ENCODE measurements around the gene TBKBP1.

DNA sequence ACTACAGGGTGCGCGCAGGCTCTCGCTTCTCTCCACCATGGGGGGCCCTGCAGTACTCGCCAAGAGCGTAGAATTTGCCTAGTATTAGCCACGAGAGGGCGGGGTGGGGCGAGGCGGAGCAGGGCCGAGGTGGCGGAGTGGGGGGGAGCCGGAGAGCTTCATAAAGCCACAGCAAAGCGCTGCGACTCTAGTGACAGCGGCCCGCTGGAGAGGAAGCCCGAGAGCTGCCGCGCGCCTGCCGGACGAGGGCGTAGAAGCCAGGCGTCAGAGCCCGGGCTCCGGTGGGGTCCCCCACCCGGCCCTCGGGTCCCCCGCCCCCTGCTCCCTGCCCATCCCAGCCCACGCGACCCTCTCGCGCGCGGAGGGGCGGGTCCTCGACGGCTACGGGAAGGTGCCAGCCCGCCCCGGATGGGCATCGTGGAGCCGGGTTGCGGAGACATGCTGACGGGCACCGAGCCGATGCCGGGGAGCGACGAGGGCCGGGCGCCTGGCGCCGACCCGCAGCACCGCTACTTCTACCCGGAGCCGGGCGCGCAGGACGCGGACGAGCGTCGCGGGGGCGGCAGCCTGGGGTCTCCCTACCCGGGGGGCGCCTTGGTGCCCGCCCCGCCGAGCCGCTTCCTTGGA lies 39.2 kb downstream of the TBKBP1 start, which contains the start of gene TBX21:
- TF ChIP-seq, protein P1, sequence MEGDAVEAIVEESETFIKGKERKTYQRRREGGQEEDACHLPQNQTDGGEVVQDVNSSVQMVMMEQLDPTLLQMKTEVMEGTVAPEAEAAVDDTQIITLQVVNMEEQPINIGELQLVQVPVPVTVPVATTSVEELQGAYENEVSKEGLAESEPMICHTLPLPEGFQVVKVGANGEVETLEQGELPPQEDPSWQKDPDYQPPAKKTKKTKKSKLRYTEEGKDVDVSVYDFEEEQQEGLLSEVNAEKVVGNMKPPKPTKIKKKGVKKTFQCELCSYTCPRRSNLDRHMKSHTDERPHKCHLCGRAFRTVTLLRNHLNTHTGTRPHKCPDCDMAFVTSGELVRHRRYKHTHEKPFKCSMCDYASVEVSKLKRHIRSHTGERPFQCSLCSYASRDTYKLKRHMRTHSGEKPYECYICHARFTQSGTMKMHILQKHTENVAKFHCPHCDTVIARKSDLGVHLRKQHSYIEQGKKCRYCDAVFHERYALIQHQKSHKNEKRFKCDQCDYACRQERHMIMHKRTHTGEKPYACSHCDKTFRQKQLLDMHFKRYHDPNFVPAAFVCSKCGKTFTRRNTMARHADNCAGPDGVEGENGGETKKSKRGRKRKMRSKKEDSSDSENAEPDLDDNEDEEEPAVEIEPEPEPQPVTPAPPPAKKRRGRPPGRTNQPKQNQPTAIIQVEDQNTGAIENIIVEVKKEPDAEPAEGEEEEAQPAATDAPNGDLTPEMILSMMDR (IDR thresholded peaks at IDR 0.05), result peak in 2 of 7 experiments; percentile 25 to 26
- peak in 2 of 3 donors; percentile 26 to 30 for TF ChIP-seq POLR2A (IDR thresholded peaks at IDR 0.05)

Measured in body of pancreas (tissue), 4 donors.